Glomerular visceral epithelial cell (primary cell): ENCODE data around the gene SCFD2.
"Not testable (repeated sequence)": the region's sequence is repeated elsewhere in the genome, so short reads cannot be mapped to it uniquely, and the experiment has no call there.

Source experiments
- DNase-seq: peaks from one replicate; pipeline ENCODE4 v3.0.0-alpha.2; 2016; ENCODE audit errors: extremely low spot score

The SCFD2 gene

DNA sequence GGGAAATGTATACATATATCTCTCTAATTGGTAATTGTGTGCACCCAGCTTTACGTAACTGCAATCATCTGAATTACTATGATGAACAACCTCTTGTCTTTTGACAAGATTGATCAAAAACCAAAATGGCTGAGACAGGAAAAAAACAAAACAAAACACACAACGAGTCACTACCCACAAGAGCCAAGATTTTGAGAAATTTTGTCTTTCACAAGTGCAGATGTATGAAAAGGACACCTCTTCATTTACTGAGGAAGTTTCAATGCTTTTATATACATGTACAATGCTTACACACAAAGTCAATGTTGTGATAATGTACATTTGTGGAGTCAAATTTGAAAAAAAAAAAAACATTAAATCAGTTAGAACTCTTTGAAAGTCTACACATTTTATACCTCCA is 224.6 kb downstream of the SCFD2 start:
- no peak for DNase-seq

DNA sequence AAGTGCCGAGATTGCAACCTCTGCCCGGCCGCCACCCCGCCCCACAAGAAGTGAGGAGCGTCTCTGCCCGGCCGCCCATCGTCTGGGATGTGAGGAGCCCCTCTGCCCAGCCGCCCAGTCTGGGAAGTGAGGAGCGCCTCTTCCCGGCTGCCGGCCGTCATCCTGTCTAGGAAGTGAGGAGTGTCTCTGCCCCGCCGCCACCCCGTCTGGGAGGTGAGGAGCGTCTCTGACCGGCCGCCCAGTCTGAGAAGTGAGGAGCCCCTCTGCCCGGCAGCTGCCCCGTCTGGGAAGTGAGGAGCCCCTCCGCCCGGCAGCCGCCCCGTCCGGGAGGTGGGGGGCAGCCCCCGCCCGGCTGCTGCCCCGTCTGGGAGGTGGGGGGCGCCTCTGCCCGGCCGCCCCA is 226.6 kb downstream of the SCFD2 start:
- not testable (repeated sequence) for DNase-seq

DNA sequence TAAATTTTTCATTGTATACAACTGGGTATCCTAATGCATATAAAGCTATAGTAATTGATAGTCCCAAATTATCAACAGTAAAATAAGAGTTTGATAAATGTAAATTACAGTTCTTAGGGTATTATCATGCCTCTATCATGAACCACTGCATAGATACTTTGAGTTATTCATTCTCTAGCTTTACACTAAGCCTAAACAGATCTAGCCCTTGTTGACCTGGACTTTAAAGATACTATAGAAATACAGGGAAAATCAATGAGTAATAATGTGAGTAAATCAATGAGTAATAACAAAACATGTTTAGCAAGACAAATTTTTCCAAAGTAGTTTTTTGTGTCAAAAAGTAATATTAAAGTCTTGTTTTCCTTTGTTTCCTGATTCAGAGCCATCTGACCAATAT is 228.4 kb downstream of the SCFD2 start:
- no peak for DNase-seq

DNA sequence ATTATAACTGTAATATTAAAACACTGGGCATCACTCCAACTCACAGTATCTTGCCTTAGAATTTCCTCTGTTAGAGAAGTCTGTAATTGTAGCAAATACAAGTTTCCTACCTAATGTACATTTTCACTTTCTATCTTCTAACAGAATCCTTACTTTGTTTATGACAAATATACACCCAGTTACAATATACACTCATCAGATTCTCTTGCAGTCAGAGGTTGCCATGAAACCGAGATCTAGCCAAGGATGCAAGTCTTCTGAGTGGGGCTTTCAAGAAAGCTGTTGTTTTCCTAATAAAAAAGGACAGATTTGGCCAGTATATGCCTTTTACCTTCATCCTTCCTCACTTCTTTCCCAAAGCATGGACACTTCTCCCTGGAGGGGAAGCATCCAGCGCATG is 228.9 kb downstream of the SCFD2 start:
- no peak for DNase-seq

DNA sequence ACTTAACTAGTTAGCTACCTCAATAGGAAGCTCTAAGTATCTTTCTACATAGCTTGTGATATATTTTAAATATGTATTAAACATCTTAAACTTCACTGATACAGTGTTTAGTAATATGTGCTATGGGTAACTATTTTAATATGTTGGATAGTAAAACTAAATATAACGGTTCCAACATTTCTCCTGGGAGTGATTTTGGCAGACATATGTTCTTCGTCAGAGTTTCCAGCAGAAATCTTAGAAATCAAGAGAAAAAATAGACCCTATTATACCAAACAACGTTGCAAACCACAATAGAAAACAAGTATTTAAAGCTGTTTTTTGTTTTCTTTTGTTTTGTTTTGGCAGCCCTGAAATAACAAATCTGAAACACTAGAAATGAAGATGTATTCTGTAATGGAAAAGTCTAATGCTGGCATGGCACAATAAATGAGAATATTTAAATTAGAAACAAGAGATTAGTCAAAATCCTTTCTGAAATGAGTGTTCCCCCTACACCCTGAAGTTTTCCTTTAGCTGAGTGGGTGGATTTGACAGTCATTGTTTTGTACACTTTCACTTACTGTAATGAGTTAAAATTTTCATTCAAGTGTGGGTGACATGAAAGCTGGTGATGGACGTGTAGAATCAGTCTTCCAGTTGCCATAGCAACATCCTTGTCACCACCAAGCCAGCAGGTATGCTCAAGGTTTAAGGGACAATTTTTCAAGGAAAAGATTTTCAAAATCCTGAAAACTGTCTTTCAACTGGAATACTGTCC is 233.5 kb downstream of the SCFD2 start:
- no peak for DNase-seq

DNA sequence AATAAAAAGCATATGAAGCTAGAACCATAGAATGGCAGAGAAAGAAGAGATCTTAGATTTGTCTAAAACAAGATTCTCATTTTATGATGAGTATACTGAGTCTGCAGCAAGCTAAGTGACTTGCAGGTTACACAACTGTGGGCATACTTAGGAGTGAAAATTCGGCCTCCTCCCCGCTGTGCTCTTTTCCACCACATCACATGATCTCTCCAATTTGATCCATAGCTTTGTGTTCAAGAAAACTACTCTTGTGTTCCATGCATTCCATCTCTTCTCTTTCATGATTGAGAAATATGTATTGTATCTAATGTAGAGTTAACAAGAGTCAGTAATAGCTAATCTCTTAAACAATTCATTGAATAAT is 234.3 kb downstream of the SCFD2 start:
- no peak for DNase-seq

DNA sequence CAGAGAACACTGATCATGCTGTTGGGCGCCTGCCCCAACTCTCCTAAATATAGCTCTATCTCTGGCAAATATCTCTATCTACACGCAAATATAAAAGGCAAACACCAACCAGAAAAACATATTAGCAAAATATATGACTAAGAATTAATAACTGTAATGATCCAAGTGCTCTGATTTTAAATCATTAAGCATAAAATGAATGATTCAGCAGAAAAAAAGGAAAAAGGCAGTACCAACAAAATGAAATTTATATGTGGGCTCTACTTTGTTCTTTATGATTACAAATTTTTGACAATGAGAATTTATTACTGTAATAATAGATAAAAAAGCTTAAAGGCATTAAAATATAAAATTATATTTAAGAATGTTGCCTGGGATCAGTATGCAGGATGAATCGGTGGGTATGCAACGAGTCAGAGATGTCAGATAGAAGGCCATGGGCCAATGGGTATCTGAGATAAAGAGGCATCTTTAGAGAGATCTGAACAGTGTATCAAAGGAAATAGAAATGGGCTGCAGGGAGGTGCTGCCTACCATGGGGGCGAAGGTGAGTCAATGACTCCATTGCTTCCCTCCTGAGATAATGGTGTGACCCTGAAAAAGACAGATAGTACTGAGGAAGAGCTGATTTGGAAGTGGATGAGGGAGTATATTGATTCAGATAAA is 234.8 kb downstream of the SCFD2 start:
- no peak for DNase-seq

DNA sequence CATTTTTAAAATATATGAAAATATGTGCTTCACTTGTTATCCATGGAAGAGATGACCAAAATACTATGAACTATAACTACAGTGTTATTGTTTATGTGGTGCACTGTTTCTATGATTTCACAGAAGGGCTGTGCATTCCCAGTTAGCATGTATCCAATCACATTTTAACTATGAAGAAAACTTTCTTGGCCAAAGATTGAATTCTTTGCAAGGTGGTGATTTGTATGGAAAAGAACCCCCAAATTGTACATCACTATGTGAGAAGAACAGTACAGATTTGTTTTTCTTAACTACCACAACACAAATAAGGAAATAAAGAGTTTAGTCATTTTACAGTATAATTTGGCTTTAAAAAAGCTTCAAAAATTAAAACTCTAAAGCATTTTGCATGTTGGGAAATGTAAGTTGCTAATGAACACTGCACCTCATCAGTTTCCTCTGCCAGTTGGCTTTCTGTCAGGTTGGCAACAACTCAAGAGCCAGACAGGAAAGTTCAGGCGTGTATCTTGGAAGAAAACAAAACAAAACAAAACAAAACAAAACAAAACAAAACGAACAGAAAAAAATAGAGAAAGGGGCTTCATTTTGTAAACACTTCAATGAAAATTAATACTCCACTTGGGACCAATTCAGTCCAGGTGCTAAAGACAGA is 237.0 kb downstream of the SCFD2 start:
- DNase-seq, result no peak

DNA sequence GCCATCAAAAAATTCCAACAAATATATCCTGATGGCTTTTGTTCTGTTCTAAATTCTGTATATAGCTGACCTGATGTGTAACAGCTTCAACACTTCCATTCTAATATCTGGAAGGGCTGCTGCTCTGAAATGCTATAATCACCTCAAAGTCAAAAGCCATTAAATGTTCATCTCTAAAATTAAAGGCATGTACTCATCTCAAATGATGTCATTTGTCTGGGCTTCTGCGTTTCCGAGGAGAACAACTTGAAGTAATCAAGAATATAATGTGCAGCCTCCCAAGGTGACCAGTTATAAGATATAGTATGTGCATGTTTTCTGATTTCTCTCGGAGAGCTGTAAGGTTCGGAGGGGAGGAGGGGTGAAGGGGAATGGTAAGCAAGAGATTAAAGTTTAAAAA is 237.6 kb downstream of the SCFD2 start:
- DNase-seq, result no peak

DNA sequence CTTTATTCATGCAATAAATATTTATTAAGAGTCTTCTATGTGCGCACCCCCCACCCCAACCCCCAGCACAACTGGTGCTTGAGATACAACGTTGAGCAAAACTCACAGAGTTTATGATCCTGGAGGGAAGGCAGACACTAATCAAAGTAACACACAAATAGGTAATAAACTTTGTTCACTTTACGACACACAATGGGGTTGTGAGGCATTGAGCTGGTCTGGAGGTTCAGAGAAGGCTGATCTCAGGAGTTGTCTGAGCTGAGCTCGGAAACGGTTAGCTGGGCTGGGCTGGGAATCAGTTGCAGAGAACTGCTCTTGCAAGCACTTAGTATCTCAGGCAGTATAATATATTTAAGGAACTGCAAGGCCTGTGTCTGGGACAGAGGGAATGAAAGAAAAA is 238.5 kb downstream of the SCFD2 start:
- no peak for DNase-seq

DNA sequence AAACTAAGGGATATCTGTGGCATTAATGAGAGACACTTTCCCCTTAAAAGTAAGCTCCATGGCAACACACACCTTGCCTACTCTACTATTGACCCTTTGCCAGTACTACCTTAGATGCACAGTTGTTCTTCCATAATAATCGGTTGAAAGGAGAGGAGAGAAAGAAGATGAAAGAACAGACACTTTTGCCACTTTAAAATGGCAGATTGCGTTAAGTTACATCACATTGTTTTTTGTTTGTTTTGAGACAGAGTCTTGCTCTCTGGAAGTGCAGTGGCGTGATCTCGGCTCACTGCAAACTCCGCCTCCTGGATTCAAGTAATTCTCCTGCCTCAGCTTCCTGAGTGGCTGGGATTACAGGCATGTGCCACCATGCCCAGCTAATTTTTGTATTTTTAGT is 239.8 kb downstream of the SCFD2 start:
- no peak for DNase-seq

DNA sequence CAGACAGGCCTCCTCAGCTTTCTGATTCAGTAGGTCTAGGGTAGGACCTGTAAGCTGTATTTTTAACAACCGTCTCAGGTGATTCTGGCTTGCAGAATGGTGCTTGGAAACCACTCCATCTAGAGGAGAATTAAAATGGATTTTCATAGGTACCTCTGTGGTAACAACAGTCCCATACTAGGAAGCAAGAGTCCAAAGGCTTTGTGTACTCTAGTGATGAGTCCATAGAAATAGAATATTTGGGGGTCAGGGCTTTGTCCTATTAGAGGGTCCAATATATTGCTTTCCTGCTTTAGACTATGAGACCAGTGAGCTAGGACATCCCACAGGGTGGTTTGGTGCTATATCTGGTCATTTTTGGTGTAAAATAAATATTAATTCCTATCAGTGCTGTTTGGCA is 242.0 kb downstream of the SCFD2 start:
- DNase-seq, result no peak

DNA sequence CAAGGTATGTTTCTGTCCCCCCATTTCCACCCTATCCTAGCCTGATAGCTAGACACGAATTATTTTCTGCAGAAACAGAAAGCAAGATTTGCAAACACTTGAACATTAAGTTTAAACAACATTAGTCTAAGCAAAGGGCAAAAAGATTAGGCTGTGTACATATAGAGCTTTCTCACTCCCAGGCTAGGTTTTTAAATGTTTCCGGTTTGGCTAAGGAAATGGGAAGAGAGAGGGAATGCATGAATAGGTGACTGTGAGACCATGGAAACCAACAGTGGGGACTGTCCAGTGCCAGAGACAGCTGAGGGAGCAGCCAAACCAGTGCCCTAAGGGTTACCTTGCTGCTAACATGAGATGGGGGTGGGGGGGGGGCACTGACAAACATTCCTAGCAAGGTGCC is 242.7 kb downstream of the SCFD2 start:
- no peak for DNase-seq

DNA sequence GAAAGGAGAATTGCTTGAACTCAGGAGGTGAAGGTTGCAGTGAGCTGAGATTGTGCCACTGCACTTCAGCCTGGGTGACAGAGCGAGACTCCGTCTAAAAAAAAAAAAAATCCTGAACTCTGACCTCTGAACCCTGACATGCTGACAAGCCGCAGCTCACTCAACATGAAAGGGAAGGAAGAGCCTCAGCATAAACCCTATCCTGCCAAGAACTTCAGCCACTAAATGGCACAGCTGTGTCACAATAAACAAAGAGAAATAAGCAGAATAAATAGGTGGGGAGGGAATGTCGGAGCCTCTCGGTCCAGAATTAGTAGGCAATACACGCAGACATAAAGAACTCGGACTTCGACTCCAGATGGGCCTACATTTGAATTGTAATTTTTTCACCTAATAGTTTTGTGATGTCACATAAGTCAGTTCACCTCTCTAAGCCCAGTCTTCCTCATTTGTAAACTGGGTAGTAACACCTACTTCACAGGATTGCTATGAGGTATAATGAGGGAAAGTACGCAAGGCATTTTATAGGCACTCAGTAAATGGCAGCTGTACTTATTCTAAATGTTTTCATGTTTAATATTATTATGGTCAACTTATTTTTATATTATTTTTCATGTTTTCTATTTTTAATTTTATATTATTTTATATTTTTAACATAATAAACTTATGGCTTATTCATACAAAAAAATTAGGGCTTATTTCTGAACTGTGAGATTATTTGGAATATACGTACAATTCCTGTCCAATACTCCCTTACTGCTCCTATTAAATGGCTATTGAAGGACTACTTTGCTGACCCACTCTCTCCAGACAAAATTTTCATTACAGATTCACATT is 243.4 kb downstream of the SCFD2 start:
- DNase-seq, result no peak

DNA sequence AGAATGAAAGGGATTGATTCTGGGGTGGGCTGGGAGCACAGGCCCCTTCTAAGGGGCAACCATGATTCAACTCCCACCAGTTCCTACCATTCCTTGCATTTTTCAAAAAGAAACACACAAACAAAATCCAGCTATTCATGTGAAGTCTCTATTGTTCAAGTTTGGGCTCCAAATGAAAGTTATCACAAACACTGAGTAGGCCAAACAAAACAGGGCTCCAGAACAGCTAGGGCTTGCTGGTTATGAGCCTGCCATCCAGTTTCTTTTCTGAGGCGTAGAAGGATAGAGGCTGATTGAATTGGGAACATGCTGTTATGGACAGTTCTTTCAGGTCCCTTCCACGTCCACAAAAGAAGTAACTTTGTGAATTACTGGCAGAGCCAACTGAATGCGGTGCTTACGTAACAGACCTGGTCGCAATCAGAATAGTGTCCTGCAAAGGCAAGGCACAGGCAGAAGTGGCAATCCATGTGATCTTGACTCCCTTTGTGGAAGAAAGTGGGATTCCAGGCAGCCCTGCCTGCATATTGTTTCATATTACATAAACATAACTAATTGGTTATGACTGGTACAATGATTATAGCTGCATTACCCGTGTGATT is 244.5 kb downstream of the SCFD2 start:
- DNase-seq, result no peak

DNA sequence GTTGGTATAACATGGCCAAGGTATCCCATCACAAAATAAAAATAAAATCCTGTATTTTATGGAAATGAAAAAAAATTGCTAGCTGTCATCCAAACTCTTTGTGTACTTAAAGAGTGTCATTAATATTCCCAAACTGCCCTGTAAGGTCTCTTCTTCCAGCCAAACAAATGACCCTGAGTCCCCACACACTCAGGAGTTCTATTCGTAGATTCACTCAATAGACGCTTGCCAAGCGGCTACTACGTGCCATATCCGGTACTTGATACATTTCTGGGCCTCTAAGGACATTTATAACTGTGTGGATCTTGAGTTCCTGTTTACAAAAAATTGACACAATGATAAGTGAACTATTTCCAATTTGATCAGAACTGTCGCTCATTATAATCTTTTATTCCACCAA is 245.1 kb downstream of the SCFD2 start:
- no peak for DNase-seq

DNA sequence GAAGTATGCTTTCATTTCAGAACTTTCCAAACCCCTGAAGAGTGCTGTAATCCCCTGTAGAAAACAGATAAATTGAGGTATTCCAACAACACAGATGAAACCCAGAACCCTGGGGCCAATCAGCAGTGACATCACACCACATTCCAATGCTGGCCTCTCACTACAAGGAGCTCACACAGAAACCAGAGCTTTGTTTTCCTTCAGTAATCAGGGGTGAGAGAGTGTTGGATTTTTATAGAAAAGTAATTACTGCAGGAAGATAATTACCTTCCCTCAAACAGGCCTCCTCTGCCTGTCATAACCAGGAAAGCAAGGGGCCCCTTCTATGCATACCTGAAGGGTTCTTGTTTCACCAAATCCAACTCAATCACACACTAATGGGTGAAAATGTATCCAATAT is 246.2 kb downstream of the SCFD2 start:
- peak; percentile 46 for DNase-seq

DNA sequence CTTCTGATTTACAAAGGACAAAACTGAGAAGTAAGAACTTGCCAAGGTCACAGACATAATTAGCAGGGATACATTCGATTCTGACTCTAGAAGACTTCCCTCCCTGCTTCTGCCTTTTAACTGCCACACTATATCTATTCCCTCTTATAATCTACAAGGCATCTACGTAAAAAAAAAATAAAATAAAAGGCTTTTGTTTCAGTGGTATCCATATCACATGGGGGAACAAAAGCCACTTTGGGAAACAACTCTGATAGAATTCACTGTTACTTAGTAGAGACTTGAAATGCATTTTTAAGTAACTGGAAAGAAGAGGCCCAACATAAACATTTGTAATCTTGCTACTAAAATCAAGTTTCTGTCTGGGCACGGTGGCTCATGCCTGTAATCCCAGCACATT is 247.2 kb downstream of the SCFD2 start:
- no peak for DNase-seq

DNA sequence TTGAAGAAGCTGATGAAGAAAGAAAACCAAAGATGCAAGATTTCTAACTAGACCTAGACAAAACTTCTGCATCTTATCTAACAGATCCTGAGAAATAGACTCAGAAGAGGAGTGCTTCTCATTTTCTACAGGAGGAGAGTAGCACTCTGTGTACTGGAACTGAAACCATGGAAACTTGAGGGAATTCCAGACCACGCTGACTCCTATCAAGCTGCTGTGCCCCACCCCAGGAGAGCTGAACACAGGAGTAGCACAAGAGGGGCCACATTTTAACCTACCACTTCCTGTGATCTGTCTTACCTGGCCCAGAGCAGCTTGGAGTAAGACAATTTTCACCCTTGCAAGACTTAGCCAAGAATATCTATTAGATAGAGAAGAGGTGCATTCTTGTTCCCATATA is 248.9 kb downstream of the SCFD2 start:
- DNase-seq, result peak; percentile 22

DNA sequence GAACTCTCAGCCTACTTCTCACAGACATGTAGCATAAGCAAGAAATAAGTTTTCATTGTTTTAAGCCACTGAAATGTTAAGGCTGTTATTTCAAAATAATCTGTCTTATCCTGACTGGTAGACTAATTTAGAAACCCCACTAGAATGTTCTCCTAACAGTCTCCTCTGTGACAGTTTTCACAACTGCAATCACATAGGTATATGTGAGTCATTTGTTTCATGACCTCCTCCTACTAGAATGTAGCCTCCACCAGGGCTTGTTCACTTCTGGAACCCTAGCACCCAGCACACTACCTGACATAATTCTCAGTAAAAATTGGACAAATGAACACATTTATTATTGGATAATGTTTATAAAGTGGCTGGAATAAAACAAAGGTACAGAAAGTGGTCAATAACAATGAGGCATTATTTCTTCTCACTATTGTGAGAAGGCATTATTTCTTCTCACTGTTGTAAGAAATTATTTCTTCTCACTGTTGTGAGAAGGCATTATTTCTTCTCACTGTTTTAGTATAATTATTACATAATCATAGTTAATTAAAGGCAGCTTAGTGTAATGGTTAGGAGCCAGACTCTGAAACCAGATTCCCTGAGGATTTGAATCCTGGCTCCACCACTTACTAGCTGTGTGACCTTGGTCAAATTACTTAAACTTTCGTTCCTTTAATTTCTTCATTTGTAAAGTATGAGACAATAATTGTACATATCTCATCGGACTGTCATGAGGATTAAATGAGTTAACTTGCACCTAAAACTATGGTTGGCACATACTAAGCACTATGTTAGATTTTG is 252.2 kb downstream of the SCFD2 start:
- DNase-seq, result no peak

DNA sequence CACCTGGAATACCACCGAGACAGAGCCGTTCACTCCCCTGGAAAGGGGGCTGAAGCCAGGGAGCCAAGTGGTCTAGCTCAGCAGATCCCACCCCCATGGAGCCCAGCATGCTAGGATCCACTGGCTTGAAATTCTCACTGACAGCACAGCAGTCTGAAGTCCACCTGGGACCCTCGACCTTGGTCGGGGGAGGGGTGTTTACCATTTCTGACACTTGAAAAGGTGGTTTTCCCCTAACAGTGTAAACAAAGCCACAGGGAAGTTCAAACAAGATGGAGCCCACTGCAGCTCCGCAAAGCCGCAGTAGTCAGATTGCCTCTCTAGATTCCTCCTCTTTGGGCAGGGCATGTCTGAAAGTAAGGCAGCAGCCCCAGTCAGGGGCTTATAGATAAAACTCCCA is 260.5 kb downstream of the SCFD2 start:
- no peak for DNase-seq
